Body of pancreas (tissue), 4 donors: ENCODE results near the gene SGCD.

Experiments
- POLR2A ChIP-seq, 3 donors: fragments of 450-650 bp; IDR thresholded peaks; one replicate each; pipeline ENCODE4 v1.6.1; 2016; ENCODE audit warnings: antibody characterized with exemption in 3 of 3, mild to moderate bottlenecking in 2 of 3
- TF ChIP-seq, protein P1 (sequence below), 7 experiments: fragments of 450-650 bp in 4 of 7; fragments of 200-600 bp in 3 of 7; sonication (generic) in 3 of 7; IDR thresholded peaks; one replicate each; pipeline ENCODE4 v1.5.1; 2016 to 2019; ENCODE audit warnings: antibody characterized with exemption in 7 of 7

DNA sequence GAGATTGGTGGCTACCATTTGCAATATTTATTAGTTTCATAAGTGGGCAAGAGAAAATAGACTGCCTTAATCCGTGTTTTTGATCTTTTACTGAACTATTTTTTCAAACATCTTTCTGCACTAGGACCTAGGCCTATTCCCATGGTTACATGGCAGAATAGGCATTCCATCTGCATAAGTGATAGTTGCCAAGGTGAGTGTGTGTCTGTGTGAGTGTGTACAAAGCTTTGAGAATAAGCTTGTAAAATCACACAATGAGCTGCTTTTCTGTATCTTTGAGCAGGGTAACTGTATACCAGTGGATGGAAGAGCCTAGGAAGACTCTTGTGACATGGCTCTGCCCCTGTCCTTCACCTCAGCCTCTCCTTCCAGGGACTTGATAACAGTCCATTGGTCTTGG, 92.7 kb downstream of the SGCD start:
- TF ChIP-seq POLR2A (IDR thresholded peaks at IDR 0.05): no peak
- TF ChIP-seq, protein P1, sequence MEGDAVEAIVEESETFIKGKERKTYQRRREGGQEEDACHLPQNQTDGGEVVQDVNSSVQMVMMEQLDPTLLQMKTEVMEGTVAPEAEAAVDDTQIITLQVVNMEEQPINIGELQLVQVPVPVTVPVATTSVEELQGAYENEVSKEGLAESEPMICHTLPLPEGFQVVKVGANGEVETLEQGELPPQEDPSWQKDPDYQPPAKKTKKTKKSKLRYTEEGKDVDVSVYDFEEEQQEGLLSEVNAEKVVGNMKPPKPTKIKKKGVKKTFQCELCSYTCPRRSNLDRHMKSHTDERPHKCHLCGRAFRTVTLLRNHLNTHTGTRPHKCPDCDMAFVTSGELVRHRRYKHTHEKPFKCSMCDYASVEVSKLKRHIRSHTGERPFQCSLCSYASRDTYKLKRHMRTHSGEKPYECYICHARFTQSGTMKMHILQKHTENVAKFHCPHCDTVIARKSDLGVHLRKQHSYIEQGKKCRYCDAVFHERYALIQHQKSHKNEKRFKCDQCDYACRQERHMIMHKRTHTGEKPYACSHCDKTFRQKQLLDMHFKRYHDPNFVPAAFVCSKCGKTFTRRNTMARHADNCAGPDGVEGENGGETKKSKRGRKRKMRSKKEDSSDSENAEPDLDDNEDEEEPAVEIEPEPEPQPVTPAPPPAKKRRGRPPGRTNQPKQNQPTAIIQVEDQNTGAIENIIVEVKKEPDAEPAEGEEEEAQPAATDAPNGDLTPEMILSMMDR (IDR thresholded peaks at IDR 0.05): no peak
